Liver (tissue), 9 donors: Measurements from ENCODE around the gene FST. TPM values are rescaled to one million over a fixed set of nuclear protein-coding genes. Genes with fewer than 3 reads are reported as not detected.

ENCODE experiments used
- DNase-seq: peaks from one replicate; pipeline ENCODE4 v3.0.0-alpha.2; 2017; ENCODE audit warnings: low spot score
- H3K27ac ChIP-seq, 2 donors: one replicate each; pipeline ENCODE4 v1.7.0; 2013; ENCODE audit warnings: inconsistent platforms in 2 of 2, low read length in 2 of 2, control low read depth in 1 of 2, low read depth in 1 of 2, mild to moderate bottlenecking in 1 of 2
- H3K27me3 ChIP-seq, 4 donors: one replicate each; pipeline versions ENCODE4 v1.6.1 to v1.7.0; 2013; ENCODE audit warnings: low read length in 3 of 4, inconsistent platforms in 1 of 4, mild to moderate bottlenecking in 1 of 4, moderate library complexity in 1 of 4; ENCODE audit not compliant: control insufficient read depth in 4 of 4, insufficient read depth in 4 of 4
- H3K36me3 ChIP-seq, 4 donors: one replicate each; pipeline versions ENCODE4 v1.6.1 to v1.7.0; 2013; ENCODE audit warnings: low read length in 3 of 4, mild to moderate bottlenecking in 3 of 4, low read depth in 1 of 4, moderate library complexity in 1 of 4; ENCODE audit not compliant: control insufficient read depth in 4 of 4, insufficient read depth in 3 of 4
- H3K4me1 ChIP-seq, 4 donors: one replicate each; pipeline versions ENCODE4 v1.6.1 to v1.7.0; 2013; ENCODE audit warnings: low read length in 3 of 4, mild to moderate bottlenecking in 3 of 4, moderate library complexity in 1 of 4; ENCODE audit not compliant: control insufficient read depth in 4 of 4, insufficient read depth in 4 of 4
- H3K4me3 ChIP-seq, 3 donors: one replicate each; pipeline versions ENCODE4 v1.6.1 to v1.7.0; 2013; ENCODE audit warnings: low read length in 3 of 3, control low read depth in 1 of 3, low read depth in 1 of 3, mild to moderate bottlenecking in 1 of 3
- H3K9ac ChIP-seq, 2 donors: one replicate each; pipeline ENCODE4 v1.7.0; 2013; ENCODE audit warnings: low read length in 2 of 2, mild to moderate bottlenecking in 2 of 2, moderate library complexity in 2 of 2, control low read depth in 1 of 2, low read depth in 1 of 2
- H3K9me3 ChIP-seq, 4 donors: one replicate each; pipeline versions ENCODE4 v1.6.1 to v1.7.0; 2013; ENCODE audit warnings: low read length in 3 of 4; ENCODE audit not compliant: control insufficient read depth in 4 of 4
- ATF3 ChIP-seq: IDR thresholded peaks from 2 replicates; pipeline ENCODE4 v1.6.1; 2016; ENCODE audit warnings: antibody characterized with exemption
- CTCF ChIP-seq: fragments of 150-350 bp; IDR thresholded peaks from 2 replicates; pipeline ENCODE4 v1.5.1; 2017; ENCODE audit warnings: improper control_type of control experiment, low read depth, low read length; ENCODE audit not compliant: missing input control
- FOXA1 ChIP-seq: IDR thresholded peaks from 2 replicates; pipeline ENCODE4 v1.6.1; 2016; ENCODE audit warnings: antibody characterized with exemption
- FOXA2 ChIP-seq: IDR thresholded peaks from 2 replicates; pipeline ENCODE4 v1.6.1; 2016; ENCODE audit warnings: antibody characterized with exemption
- GABPA ChIP-seq, 2 donors: IDR thresholded peaks in 1 of 2; conservative IDR thresholded peaks in 1 of 2; 2 replicates each; pipeline ENCODE4 v1.6.1; 2016; ENCODE audit warnings: antibody characterized with exemption in 2 of 2, mild to moderate bottlenecking in 1 of 2, moderate library complexity in 1 of 2
- HNF4G ChIP-seq: IDR thresholded peaks from 2 replicates; pipeline ENCODE4 v1.6.1; 2016; ENCODE audit warnings: antibody characterized with exemption
- RXRA ChIP-seq, 2 donors: IDR thresholded peaks; 2 replicates each; pipeline ENCODE4 v1.6.1; 2017 to 2018; ENCODE audit warnings: antibody characterized with exemption in 2 of 2, mild to moderate bottlenecking in 1 of 2
- SP1 ChIP-seq: IDR thresholded peaks from 2 replicates; pipeline ENCODE4 v1.6.1; 2018; ENCODE audit warnings: antibody characterized with exemption, mild to moderate bottlenecking
- YY1 ChIP-seq: IDR thresholded peaks from 2 replicates; pipeline ENCODE4 v1.6.1; 2016; ENCODE audit warnings: antibody characterized with exemption, mild to moderate bottlenecking
- WGBS: extraction: QIAGEN DNeasy Blood & Tissue Kit; methylation state at CpG from one replicate; pipeline ENCODE4 v1.1.7; 2013; 5-methylcytosine and 5-hydroxymethylcytosine counted together
- polyA plus RNA-seq, 2 donors: library from polyadenylated mRNA; stranded (reverse) in 1 of 2; unstranded in 1 of 2; fragments of 200-250 nt in 1 of 2; fragments of >200 nt in 1 of 2; fragmentation: Nextera tagmentation in 1 of 2; extraction: Ambion mirVana in 1 of 2; gene quantifications; one replicate each; pipeline versions ENCODE4 v1.2.1 to v1.2.3, GENCODE V29; 2013 to 2015
- total RNA-seq, 2 donors: library from RNA; depleted of rRNA; stranded (reverse); fragments of >200 nt; gene quantifications; one replicate each; pipeline ENCODE4 v1.2.3, GENCODE V29; 2014
- TF ChIP-seq, protein P1 (sequence below): IDR thresholded peaks from 2 replicates; pipeline ENCODE4 v1.6.1; 2016; ENCODE audit warnings: antibody characterized with exemption, mild to moderate bottlenecking
- TF ChIP-seq, protein P2 (sequence below): IDR thresholded peaks from 2 replicates; pipeline ENCODE4 v1.6.1; 2016; ENCODE audit warnings: antibody characterized with exemption
- donor health status: healthy.
- donor health status: healthy.
- donor health status: healthy.
- donor health status: healthy.
- donor health status: healthy.

Gene FST
- total and polyA plus RNA-seq, 4 donors: 5.6 to 29.2 (median 16.8) TPM

DNA sequence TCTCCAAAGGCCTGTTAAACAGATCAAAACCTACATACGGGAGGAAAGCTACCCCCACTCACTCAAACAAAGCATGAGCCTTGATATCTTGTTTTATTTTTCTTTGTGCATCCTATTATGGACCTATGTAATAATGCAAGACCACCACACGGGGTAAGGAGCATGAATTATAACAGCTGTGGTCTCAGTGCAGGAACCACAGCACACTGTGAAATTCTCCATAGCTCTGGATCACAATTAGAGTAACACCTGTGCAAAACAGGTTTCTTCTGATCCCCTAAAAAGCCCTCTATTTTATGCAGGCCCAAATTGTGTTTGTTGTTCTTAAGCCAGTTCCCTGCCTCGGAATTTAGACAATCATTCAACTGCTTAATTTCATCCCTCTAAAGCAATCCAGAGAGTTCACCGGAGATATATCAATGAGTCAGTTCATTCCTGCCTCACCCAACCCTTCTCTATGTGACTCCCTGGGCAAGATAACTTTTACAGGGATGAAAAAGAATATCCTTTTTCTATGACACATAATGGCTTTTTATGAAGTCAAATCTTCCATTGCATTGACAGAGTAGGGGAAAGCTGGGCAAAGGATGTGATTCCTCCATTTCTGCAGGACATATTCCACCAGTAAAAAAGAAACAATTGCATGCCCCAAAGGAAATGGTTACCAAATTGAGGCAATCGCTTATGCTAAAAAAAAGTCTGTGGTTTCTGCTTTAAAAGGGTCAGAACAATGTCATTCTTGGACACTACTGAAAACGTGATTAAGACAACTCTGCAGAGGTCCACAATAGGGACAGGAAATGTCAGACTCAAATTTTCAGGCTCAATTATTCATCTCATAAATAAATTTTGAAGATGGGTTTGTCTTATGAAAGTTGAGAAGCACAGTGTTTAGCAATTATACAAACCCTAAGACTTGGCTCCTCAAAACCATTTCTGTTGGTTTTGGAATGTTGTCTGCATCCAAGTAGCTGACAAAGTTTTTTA, 41.6 kb upstream of the FST start:
- TF ChIP-seq CTCF (no peak), ATF3 (no peak), HNF4G (no peak), GABPA (IDR thresholded peaks at IDR 0.05 in 1 of 2, conservative IDR thresholded peaks at IDR 0.05 in 1 of 2) (no peak), FOXA2 (no peak), RXRA (IDR thresholded peaks at IDR 0.05) (no peak), FOXA1 (no peak), SP1 (no peak)
- TF ChIP-seq, protein P1, sequence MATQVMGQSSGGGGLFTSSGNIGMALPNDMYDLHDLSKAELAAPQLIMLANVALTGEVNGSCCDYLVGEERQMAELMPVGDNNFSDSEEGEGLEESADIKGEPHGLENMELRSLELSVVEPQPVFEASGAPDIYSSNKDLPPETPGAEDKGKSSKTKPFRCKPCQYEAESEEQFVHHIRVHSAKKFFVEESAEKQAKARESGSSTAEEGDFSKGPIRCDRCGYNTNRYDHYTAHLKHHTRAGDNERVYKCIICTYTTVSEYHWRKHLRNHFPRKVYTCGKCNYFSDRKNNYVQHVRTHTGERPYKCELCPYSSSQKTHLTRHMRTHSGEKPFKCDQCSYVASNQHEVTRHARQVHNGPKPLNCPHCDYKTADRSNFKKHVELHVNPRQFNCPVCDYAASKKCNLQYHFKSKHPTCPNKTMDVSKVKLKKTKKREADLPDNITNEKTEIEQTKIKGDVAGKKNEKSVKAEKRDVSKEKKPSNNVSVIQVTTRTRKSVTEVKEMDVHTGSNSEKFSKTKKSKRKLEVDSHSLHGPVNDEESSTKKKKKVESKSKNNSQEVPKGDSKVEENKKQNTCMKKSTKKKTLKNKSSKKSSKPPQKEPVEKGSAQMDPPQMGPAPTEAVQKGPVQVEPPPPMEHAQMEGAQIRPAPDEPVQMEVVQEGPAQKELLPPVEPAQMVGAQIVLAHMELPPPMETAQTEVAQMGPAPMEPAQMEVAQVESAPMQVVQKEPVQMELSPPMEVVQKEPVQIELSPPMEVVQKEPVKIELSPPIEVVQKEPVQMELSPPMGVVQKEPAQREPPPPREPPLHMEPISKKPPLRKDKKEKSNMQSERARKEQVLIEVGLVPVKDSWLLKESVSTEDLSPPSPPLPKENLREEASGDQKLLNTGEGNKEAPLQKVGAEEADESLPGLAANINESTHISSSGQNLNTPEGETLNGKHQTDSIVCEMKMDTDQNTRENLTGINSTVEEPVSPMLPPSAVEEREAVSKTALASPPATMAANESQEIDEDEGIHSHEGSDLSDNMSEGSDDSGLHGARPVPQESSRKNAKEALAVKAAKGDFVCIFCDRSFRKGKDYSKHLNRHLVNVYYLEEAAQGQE: no peak
- TF ChIP-seq, protein P2, sequence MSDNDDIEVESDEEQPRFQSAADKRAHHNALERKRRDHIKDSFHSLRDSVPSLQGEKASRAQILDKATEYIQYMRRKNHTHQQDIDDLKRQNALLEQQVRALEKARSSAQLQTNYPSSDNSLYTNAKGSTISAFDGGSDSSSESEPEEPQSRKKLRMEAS: no peak
- DNase-seq: no peak
- no peak overlapping the region for H3K4me3 ChIP-seq
- no peak overlapping the region for H3K27ac ChIP-seq
- H3K4me1 ChIP-seq: peaks cover 0 to 6% (median 4%) of the 10 kb centered on the region in 4 donors
- no peak overlapping the region for H3K9ac ChIP-seq
- 82% methylated on average over 6 of the region's 6 CpGs for WGBS
- no peaks in the 10 kb centered on the region for H3K27me3 ChIP-seq
- H3K9me3 ChIP-seq: no peaks in the 10 kb centered on the region
- H3K36me3 ChIP-seq: no peaks in the 10 kb centered on the region

- Histone ChIP-seq H3K27ac (no peak overlapping the region), H3K9me3 (no peaks in the 10 kb centered on the region), H3K36me3 (no peaks in the 10 kb centered on the region), H3K4me1 (no peaks in the 10 kb centered on the region), H3K9ac (no peak overlapping the region), H3K27me3 (no peaks in the 10 kb centered on the region), H3K4me3 (no peak overlapping the region)
- no peak for DNase-seq
- no peak for TF ChIP-seq RXRA (IDR thresholded peaks at IDR 0.05)
- no peak for TF ChIP-seq YY1
- TF ChIP-seq SP1: no peak
- 100% methylated on average over 1 of the region's 1 CpG for WGBS
Measured at GRCh38 chr5:53442961-53443360, 37.5 kb upstream of the FST start.
